ENCODE data around the gene CTAGE1. TPM values are rescaled to one million over a fixed set of nuclear protein-coding genes. Genes with fewer than 3 reads are reported as not detected.

CTAGE1 gene
- polyA plus RNA-seq, 3 donors: not detected

Other genes starting within 250 kb of the CTAGE1 start
- gene GATA6, start 248.3 kb downstream of the CTAGE1 start, polyA plus RNA-seq: 10 to 100 TPM; 11.4 to 30.5 (median 21.4) TPM